ENCODE measurements around the gene JCAD. TPM values are rescaled to one million over a fixed set of nuclear protein-coding genes. Genes with fewer than 3 reads are reported as not detected.

JCAD gene
- total and polyA plus RNA-seq, 9 of the 15 experiments (the other 6 are each of a cell fraction or from before 2014, with no cell fraction given) = not detected

DNA sequence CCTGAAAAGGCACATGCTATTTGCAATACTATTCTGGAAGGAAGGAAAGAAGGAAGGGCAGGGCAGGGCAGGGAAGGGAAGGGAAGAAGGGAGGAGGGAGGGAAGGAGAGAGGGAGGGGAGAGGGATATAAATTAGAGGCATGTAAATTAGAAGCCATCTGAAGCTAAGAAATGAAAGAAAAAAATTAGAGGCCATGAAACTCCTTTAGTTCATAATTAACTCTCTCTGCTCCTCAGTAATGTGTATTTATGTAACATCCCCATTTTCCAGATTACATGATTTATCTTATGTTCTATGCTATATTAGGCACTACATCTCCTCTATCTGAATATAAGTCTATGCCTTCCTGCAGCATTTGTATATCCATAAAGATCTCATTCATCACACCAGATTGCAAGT is 12.7 kb upstream of the JCAD start:
- no peaks in the 10 kb centered on the region for H3K79me2 ChIP-seq (ENCODE audit: control insufficient read depth, insufficient read depth, low read length)
- DNase-seq (ENCODE audit: extremely low read depth in 1 of 4, low spot score in 3 of 4) = no peak
- H3K4me1 ChIP-seq (replicated peaks in 1 of 2; ENCODE audit: control insufficient read depth in 2 of 2, insufficient read depth in 2 of 2, low read length in 2 of 2) = peaks cover 0 to 11% of the 10 kb centered on the region in 2 experiments; a peak in 4 of 5 replicates
- ATAC-seq = no peak
- no peak overlapping the region for H3K27ac ChIP-seq (ENCODE audit: extremely low read depth, low read depth, low read length)
- H4K20me1 ChIP-seq (replicated peaks; ENCODE audit: control insufficient read depth, insufficient read depth, low read length) = peaks cover 3% of the 10 kb centered on the region; the same call in 1 of the 2 replicates
- no peak overlapping the region for H3K4me2 ChIP-seq (ENCODE audit: insufficient read depth, low read length)
- TF ChIP-seq SNRNP70 (optimal IDR thresholded peaks at IDR 0.05; ENCODE audit: low read depth, low read length) = no peak
- peak; percentile 58 for TF ChIP-seq HNRNPK (IDR thresholded peaks at IDR 0.05; ENCODE audit: low read depth, low read length, poor library complexity, severe bottlenecking)
- no peaks in the 10 kb centered on the region for H3K36me3 ChIP-seq (ENCODE audit: control insufficient read depth, insufficient read depth, low read length)
- in situ Hi-C loops (cut with MboI) (no loop called here), intact Hi-C loops (cut with micrococcal nuclease) (no loop called here)
- no peaks in the 10 kb centered on the region for H3K9me3 ChIP-seq (replicated peaks; ENCODE audit: control insufficient read depth, insufficient read depth, low read depth, low read length)
- BruUV-seq (replicated peaks) = no TSS peak
- ChIA-PET POLR2A (interaction anchor here (1.0 kb wide), 1 partner anchor 20 kb away, joined by 3 read pairs; no protein-coding TSS in a partner anchor), CTCF (ENCODE audit: low intra/inter-chr PET ratio) (no interaction called here)
- H2AFZ ChIP-seq (ENCODE audit: low read depth, low read length) = no peak overlapping the region
- H3K9ac ChIP-seq (ENCODE audit: insufficient read depth in 1 of 2, low read depth in 2 of 2, low read length in 2 of 2) = no peak overlapping the region
- H3K4me3 ChIP-seq = no peak overlapping the region
- peaks cover 3 to 4% of the 10 kb centered on the region in 2 experiments; a peak in 1 of 5 replicates for H3K27me3 ChIP-seq (ENCODE audit: control insufficient read depth in 2 of 2, insufficient read depth in 2 of 2, low read length in 2 of 2)
- FAIRE-seq = no peak
- H3K9me1 ChIP-seq (ENCODE audit: control insufficient read depth, insufficient read depth, low read length) = no peaks in the 10 kb centered on the region

DNA sequence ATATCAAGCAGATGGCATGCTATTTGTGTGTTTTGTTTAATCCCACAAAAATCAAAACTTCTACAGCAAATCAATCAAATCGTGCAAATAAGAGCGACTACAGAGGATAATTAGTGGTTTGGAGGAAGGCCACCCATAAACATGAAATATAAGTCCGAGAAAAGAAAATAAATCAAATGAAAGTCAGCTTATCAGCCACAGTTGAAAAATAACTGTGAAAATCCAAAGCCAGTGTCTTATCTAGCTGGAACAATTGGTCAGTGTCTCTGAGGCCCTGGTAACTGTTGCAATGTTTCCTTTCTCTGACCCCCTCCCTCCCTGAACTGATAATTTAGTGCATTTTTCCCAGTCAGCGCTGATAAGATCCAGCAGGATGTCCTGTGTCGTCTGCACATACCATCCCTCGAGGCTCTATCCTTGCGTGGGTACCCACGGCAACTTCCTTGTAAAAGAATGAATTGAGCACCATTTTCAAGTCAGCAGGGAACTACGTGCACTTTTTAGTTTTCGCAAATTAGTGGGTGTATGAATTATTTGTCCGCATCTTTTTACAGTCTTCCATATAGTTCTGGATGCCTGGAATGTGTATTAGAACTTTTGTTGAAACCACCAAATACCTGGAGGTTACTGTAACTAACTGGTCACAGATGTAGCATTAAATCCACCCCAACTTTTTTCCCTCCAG is 10.8 kb upstream of the JCAD start:
- ChIA-PET CTCF (ENCODE audit: low intra/inter-chr PET ratio) (no interaction called here), POLR2A (interaction anchor here (0.6 to 1.0 kb wide), 3 partner anchors 17 to 475 kb away, joined by 3 to 5 read pairs (median 3); no protein-coding TSS in a partner anchor)
- no peaks in the 10 kb centered on the region for H3K79me2 ChIP-seq (ENCODE audit: control insufficient read depth, insufficient read depth, low read length)
- H3K4me3 ChIP-seq = no peak overlapping the region
- no peaks in the 10 kb centered on the region for H3K9me3 ChIP-seq (replicated peaks; ENCODE audit: control insufficient read depth, insufficient read depth, low read depth, low read length)
- no peak overlapping the region for H3K4me2 ChIP-seq (ENCODE audit: insufficient read depth, low read length)
- ATAC-seq (peak; percentile 78), FAIRE-seq (peak; percentile 72), DNase-seq (ENCODE audit: extremely low read depth in 1 of 4, low spot score in 3 of 4) (peak; percentile 37 to 59 (median 48))
- 6% methylated on average over 11 of the region's 11 CpGs for WGBS (ENCODE audit: insufficient coverage, low coverage, missing lambda C conversion rate)
- no TSS peak for BruUV-seq (replicated peaks)
- peaks cover 0 to 11% of the 10 kb centered on the region in 2 experiments; a peak in 4 of 5 replicates for H3K4me1 ChIP-seq (replicated peaks in 1 of 2; ENCODE audit: control insufficient read depth in 2 of 2, insufficient read depth in 2 of 2, low read length in 2 of 2)
- no peaks in the 10 kb centered on the region for H3K9me1 ChIP-seq (ENCODE audit: control insufficient read depth, insufficient read depth, low read length)
- in situ Hi-C loops (cut with MboI) = no loop called here
- H3K27me3 ChIP-seq (ENCODE audit: control insufficient read depth in 2 of 2, insufficient read depth in 2 of 2, low read length in 2 of 2) = no peaks in the 10 kb centered on the region; a peak in 1 of 5 replicates
- peaks cover 5% of the 10 kb centered on the region for H4K20me1 ChIP-seq (replicated peaks; ENCODE audit: control insufficient read depth, insufficient read depth, low read length)
- intact Hi-C loops (cut with micrococcal nuclease) = no loop called here
- H2AFZ ChIP-seq (ENCODE audit: low read depth, low read length) = no peak overlapping the region
- no peaks in the 10 kb centered on the region for H3K36me3 ChIP-seq (ENCODE audit: control insufficient read depth, insufficient read depth, low read length)
- no peak overlapping the region for H3K9ac ChIP-seq (ENCODE audit: insufficient read depth in 1 of 2, low read depth in 2 of 2, low read length in 2 of 2)
- no peak overlapping the region for H3K27ac ChIP-seq (ENCODE audit: extremely low read depth, low read depth, low read length)
- no peak for TF ChIP-seq ZNF76 (CRISPR knock-in tag; IDR thresholded peaks at IDR 0.05; ENCODE audit: borderline replicate concordance)
- TF ChIP-seq, protein P1, sequence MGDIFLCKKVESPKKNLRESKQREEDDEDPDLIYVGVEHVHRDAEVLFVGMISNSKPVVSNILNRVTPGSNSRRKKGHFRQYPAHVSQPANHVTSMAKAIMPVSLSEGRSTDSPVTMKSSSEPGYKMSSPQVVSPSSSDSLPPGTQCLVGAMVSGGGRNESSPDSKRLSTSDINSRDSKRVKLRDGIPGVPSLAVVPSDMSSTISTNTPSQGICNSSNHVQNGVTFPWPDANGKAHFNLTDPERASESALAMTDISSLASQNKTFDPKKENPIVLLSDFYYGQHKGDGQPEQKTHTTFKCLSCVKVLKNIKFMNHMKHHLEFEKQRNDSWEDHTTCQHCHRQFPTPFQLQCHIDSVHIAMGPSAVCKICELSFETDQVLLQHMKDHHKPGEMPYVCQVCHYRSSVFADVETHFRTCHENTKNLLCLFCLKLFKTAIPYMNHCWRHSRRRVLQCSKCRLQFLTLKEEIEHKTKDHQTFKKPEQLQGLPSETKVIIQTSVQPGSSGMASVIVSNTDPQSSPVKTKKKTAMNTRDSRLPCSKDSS (IDR thresholded peaks at IDR 0.05; ENCODE audit: low read depth, partially characterized antibody) = no peak
- TF ChIP-seq CREBBP (IDR thresholded peaks at IDR 0.05; ENCODE audit: low read depth, low read length) = no peak
- no peak for TF ChIP-seq FOS (IDR thresholded peaks at IDR 0.05; ENCODE audit: extremely low read depth, insufficient read length)
- no peak for TF ChIP-seq ZNF780A (CRISPR knock-in tag; IDR thresholded peaks at IDR 0.05)
- TF ChIP-seq SIX5 (IDR thresholded peaks at IDR 0.05; ENCODE audit: borderline replicate concordance in 1 of 2, insufficient read depth in 1 of 2, low read depth in 1 of 2, low read length in 2 of 2) = no peak
- TF ChIP-seq ZNF197 (CRISPR knock-in tag; IDR thresholded peaks at IDR 0.05; ENCODE audit: low read depth) = peak; percentile 87; the same call in 1 of the 2 replicates
- TF ChIP-seq SNRNP70 (optimal IDR thresholded peaks at IDR 0.05; ENCODE audit: low read depth, low read length) = no peak
- TF ChIP-seq, protein P2, sequence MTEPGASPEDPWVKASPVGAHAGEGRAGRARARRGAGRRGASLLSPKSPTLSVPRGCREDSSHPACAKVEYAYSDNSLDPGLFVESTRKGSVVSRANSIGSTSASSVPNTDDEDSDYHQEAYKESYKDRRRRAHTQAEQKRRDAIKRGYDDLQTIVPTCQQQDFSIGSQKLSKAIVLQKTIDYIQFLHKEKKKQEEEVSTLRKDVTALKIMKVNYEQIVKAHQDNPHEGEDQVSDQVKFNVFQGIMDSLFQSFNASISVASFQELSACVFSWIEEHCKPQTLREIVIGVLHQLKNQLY (CRISPR knock-in tag; conservative IDR thresholded peaks at IDR 0.05) = no peak
- TF ChIP-seq, protein P3, sequence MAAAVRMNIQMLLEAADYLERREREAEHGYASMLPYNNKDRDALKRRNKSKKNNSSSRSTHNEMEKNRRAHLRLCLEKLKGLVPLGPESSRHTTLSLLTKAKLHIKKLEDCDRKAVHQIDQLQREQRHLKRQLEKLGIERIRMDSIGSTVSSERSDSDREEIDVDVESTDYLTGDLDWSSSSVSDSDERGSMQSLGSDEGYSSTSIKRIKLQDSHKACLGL (CRISPR knock-in tag; IDR thresholded peaks at IDR 0.05; ENCODE audit: borderline replicate concordance, poor library complexity, severe bottlenecking) = no peak

All from K562 (cell line).